ENCODE data around the gene FAM47E. TPM values are rescaled to one million over a fixed set of nuclear protein-coding genes. Genes with fewer than 3 reads are reported as not detected.

FAM47E gene
- total RNA-seq, 1 donor: 0.21 TPM

GRCh38 chr4:76311896-76312331 lies 60.4 kb downstream of the FAM47E start:
- H3K9me3 ChIP-seq (ENCODE audit: low read depth, low read length): peaks cover 14% of the 10 kb centered on the region
- peaks cover 13% of the 10 kb centered on the region for H3K4me1 ChIP-seq (ENCODE audit: insufficient read depth, low read length)
- H3K27me3 ChIP-seq (ENCODE audit: insufficient read depth, low read length): peaks cover 3% of the 10 kb centered on the region
- no peak overlapping the region for H3K4me3 ChIP-seq (ENCODE audit: low read length)

- H3K4me3 ChIP-seq (ENCODE audit: low read length): no peak overlapping the region
- peaks cover 19% of the 10 kb centered on the region for H3K9me3 ChIP-seq (ENCODE audit: low read depth, low read length)
- H3K27me3 ChIP-seq (ENCODE audit: insufficient read depth, low read length): peaks cover 7% of the 10 kb centered on the region
- peaks cover 8% of the 10 kb centered on the region for H3K4me1 ChIP-seq (ENCODE audit: insufficient read depth, low read length)
These were observed 60.9 kb downstream of the FAM47E start for GRCh38 chr4:76312457-76312856.

DNA sequence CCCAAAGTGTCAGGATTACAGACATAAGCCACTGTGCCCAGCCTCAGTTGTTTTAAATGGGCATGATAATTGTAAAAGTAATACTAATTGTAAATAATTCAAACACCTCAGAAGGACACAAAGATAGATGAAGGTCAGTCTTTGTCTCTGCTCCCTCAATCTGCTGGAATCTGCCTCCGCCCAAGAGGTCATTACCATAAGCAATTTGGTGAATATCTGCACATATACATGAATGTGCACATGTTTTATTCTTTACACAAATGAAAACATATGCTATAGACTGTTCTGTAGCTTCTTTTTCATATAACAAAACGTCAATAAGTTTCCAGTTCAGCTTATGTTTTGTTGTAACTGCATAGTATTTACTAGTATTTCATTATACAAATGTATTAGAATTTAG lies 62.0 kb downstream of the FAM47E start:
- no peak overlapping the region for H3K4me3 ChIP-seq (ENCODE audit: low read length)
- peaks cover 8% of the 10 kb centered on the region for H3K27me3 ChIP-seq (ENCODE audit: insufficient read depth, low read length)
- peaks cover 6% of the 10 kb centered on the region for H3K4me1 ChIP-seq (ENCODE audit: insufficient read depth, low read length)
- peaks cover 22% of the 10 kb centered on the region for H3K9me3 ChIP-seq (ENCODE audit: low read depth, low read length)

- Histone ChIP-seq H3K4me3 (ENCODE audit: low read length) (no peak overlapping the region), H3K9me3 (ENCODE audit: low read depth, low read length) (peaks cover 22% of the 10 kb centered on the region), H3K27me3 (ENCODE audit: insufficient read depth, low read length) (peaks cover 8% of the 10 kb centered on the region), H3K4me1 (ENCODE audit: insufficient read depth, low read length) (peaks cover 6% of the 10 kb centered on the region)
These were observed 63.9 kb downstream of the FAM47E start for GRCh38 chr4:76315267-76315918.

- Histone ChIP-seq H3K9me3 (ENCODE audit: low read depth, low read length) (peaks cover 22% of the 10 kb centered on the region), H3K4me3 (ENCODE audit: low read length) (no peak overlapping the region), H3K27me3 (ENCODE audit: insufficient read depth, low read length) (peaks cover 8% of the 10 kb centered on the region), H3K4me1 (ENCODE audit: insufficient read depth, low read length) (peaks cover 6% of the 10 kb centered on the region)
These were observed 64.6 kb downstream of the FAM47E start for GRCh38 chr4:76316131-76316530.

DNA sequence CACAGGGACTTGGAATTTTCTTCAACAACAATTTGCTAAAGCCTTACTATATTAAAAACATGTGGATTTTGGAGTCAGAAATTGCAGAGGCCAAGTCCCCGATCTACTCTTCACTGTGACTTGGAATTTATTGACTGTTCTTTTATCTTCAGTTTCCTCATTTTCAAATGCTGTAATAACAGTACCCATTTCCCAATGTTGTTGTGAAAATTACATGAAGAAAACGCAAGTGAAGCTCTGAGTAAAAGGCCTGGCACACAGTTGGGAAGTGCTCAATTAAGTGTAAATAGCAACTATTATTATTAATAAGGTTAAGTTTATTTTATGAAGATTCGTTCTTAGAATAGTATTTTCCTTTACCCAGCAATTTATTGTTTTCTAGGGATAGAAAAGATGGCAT lies 70.7 kb downstream of the FAM47E start:
- Histone ChIP-seq H3K9me3 (ENCODE audit: low read depth, low read length) (peaks cover 24% of the 10 kb centered on the region), H3K4me1 (ENCODE audit: insufficient read depth, low read length) (no peaks in the 10 kb centered on the region), H3K4me3 (ENCODE audit: low read length) (no peak overlapping the region), H3K27me3 (ENCODE audit: insufficient read depth, low read length) (peaks cover 3% of the 10 kb centered on the region)

- Histone ChIP-seq H3K9me3 (ENCODE audit: low read depth, low read length) (peaks cover 19% of the 10 kb centered on the region), H3K4me1 (ENCODE audit: insufficient read depth, low read length) (no peaks in the 10 kb centered on the region), H3K27me3 (ENCODE audit: insufficient read depth, low read length) (no peaks in the 10 kb centered on the region), H3K4me3 (ENCODE audit: low read length) (no peak overlapping the region)
These were observed 73.6 kb downstream of the FAM47E start for GRCh38 chr4:76325072-76325471.

DNA sequence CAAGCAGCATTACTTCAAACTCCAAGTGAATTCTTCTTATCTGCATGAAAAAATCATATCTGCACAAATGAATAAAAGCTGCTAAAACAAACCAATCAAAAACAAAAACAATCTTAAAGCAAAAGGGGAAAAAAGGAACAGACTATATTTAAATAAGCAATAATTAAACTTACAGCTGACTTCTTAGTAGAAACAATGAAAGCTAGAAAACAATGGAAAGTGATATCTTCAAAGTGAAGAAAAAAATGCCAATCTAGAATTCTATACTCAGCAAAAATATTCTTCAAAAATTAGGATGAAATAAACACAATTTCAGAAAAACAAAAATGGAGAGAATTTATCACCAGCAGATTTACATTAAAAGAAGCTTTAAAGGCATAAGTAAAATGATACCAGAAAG lies 75.0 kb downstream of the FAM47E start:
- H3K4me3 ChIP-seq (ENCODE audit: low read length): no peak overlapping the region
- no peaks in the 10 kb centered on the region for H3K4me1 ChIP-seq (ENCODE audit: insufficient read depth, low read length)
- no peaks in the 10 kb centered on the region for H3K27me3 ChIP-seq (ENCODE audit: insufficient read depth, low read length)
- peaks cover 19% of the 10 kb centered on the region for H3K9me3 ChIP-seq (ENCODE audit: low read depth, low read length)

Other genes starting within 250 kb of the FAM47E start
- 0.52 TPM for gene CXCL9, start 244.2 kb upstream of the FAM47E start, total RNA-seq
- 0.42 TPM for gene CXCL10, start 228.2 kb upstream of the FAM47E start, total RNA-seq
- gene CXCL11, start 215.7 kb upstream of the FAM47E start, total RNA-seq: 0.10 TPM
- gene ART3, start 177.0 kb upstream of the FAM47E start, total RNA-seq: not detected
- 82.9 TPM for gene NUP54, start 103.3 kb upstream of the FAM47E start, total RNA-seq
- gene SCARB2, start 37.9 kb upstream of the FAM47E start, total RNA-seq: 35.3 TPM
- gene STBD1, start 55.0 kb downstream of the FAM47E start, total RNA-seq: not detected
- gene CCDC158, start 169.4 kb downstream of the FAM47E start, total RNA-seq: not detected
- gene SHROOM3, start 183.5 kb downstream of the FAM47E start, total RNA-seq: 0.42 TPM